ENCODE data around the gene COPS4.

The COPS4 gene

DNA sequence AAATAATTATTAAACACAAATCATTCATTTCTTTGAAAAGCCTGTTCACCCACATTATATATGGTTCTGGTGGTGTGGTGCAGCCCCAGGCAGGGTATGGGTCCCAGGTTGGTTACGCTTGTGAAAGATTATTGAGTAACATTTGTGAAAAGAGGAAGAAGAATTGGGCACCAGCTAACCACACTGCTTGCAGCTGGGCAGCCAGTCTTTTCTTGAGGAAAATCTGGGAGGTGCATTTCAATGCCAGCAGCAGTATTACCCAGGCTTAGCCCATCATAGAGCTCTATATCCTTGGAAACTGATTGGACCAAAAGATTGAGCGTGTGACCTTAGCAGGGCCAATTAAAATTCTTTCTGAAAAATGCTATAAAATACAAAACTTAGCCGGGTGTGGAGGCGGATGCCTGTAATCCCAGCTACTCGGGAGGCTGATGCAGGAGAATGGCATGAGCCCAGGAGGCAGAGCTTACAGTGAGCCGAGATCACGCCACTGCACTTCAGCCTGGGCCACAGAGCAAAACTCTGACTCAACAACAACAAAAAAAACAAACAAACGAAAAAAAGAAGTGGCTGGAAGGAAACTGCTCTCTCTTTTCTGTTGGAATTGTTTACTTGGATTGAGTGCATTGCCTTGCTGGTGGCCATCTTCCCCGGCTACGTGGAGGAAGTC, 89.3 kb downstream of the COPS4 start:
- TF ChIP-seq, protein P1, sequence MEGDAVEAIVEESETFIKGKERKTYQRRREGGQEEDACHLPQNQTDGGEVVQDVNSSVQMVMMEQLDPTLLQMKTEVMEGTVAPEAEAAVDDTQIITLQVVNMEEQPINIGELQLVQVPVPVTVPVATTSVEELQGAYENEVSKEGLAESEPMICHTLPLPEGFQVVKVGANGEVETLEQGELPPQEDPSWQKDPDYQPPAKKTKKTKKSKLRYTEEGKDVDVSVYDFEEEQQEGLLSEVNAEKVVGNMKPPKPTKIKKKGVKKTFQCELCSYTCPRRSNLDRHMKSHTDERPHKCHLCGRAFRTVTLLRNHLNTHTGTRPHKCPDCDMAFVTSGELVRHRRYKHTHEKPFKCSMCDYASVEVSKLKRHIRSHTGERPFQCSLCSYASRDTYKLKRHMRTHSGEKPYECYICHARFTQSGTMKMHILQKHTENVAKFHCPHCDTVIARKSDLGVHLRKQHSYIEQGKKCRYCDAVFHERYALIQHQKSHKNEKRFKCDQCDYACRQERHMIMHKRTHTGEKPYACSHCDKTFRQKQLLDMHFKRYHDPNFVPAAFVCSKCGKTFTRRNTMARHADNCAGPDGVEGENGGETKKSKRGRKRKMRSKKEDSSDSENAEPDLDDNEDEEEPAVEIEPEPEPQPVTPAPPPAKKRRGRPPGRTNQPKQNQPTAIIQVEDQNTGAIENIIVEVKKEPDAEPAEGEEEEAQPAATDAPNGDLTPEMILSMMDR (IDR thresholded peaks at IDR 0.05; ENCODE audit: low read depth, low read length): no peak
- no peak for DNase-seq (ENCODE audit: low read depth, low spot score)
- H3K4me3 ChIP-seq (ENCODE audit: low read depth, low read length): no peak overlapping the region
- in situ Hi-C loops (cut with HindIII; ENCODE audit: low sequenced_read_pairs): no loop called here
